ENCODE measurements around the gene GNB4. TPM values are rescaled to one million over a fixed set of nuclear protein-coding genes. Genes with fewer than 3 reads are reported as not detected.

GNB4 gene
- total RNA-seq, 1 donor from 2014 or later, result 23.3 TPM

DNA sequence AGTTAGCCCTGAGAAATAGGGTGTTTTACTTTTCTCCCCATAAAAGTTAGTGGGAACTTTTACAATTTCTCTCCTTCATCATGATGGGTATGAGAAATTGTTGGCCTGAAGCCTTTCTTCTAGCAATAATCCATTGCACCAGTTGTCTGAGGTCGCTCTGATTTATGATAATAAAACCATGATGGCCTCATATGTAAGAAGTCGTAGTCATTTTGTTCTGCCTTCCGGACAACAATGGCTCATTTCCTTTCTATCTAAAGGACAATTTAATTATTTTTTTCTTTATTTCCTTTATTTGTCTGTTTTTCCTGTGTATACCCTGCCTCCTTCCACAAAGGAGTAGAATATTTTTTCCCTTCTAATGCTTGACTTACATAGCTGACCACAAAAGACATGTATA lies 31.6 kb upstream of the GNB4 start:
- Histone ChIP-seq H3K9me3 (no peaks in the 10 kb centered on the region), H3K27ac (no peak overlapping the region), H3K36me3 (no peaks in the 10 kb centered on the region), H3K4me3 (no peak overlapping the region), H3K4me1 (no peaks in the 10 kb centered on the region), H3K27me3 (no peaks in the 10 kb centered on the region)
- intact Hi-C loops (cut with DNase I), result no loop called here
- TF ChIP-seq POLR2A (IDR thresholded peaks at IDR 0.05), result no peak
- TF ChIP-seq, protein P1, sequence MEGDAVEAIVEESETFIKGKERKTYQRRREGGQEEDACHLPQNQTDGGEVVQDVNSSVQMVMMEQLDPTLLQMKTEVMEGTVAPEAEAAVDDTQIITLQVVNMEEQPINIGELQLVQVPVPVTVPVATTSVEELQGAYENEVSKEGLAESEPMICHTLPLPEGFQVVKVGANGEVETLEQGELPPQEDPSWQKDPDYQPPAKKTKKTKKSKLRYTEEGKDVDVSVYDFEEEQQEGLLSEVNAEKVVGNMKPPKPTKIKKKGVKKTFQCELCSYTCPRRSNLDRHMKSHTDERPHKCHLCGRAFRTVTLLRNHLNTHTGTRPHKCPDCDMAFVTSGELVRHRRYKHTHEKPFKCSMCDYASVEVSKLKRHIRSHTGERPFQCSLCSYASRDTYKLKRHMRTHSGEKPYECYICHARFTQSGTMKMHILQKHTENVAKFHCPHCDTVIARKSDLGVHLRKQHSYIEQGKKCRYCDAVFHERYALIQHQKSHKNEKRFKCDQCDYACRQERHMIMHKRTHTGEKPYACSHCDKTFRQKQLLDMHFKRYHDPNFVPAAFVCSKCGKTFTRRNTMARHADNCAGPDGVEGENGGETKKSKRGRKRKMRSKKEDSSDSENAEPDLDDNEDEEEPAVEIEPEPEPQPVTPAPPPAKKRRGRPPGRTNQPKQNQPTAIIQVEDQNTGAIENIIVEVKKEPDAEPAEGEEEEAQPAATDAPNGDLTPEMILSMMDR (IDR thresholded peaks at IDR 0.05), result no peak
- no peak for TF ChIP-seq POLR2AphosphoS5 (IDR thresholded peaks at IDR 0.05; ENCODE audit: insufficient read depth in 1 of 2, low read depth in 1 of 2)
- no peak for DNase-seq (ENCODE audit: extremely low spot score in 2 of 2)

DNA sequence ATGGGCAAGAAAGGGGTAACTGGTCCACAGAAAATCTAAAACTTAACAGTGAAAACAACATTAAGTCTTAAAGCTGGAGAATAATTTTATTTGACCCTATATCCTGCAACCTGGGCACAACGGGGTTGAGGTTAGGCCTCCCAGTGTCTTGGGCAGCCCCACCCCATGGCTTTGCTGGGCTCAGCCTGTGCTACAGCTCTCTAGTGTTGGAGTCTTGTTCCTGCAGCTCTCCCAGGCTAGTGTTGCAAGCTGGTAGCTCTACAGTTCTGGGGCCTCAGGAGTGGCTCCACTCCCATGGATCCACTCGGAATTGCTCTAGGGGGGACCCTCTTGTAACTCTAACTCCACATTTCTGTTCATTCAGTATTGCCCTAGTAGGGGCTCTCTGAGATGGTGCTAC lies 24.9 kb upstream of the GNB4 start:
- TF ChIP-seq, protein P1 (IDR thresholded peaks at IDR 0.05), result no peak
- TF ChIP-seq POLR2AphosphoS5 (IDR thresholded peaks at IDR 0.05; ENCODE audit: insufficient read depth in 1 of 2, low read depth in 1 of 2) (no peak), POLR2A (IDR thresholded peaks at IDR 0.05) (no peak)
- no peak for DNase-seq (ENCODE audit: extremely low spot score in 2 of 2)
- intact Hi-C loops (cut with DNase I), result no loop called here

DNA sequence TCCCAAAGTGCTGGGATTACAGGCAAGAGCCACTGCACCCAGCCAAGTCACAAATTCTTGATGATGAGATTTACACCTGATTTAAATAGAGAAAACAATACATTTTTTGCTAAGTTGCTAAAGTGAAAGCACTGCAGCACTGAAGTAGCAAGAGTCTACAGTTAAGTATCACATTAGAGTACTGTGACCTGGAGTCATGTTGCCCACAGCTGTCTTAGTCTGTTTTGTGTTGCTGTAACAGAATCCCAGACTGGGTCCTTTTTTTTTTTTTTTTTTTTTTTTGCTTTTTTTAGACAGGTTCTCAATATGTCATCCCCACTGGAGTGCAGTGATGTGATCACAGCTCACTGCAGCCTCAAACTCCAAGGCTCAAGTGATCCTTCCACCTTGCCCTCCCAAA lies 23.2 kb upstream of the GNB4 start:
- no peaks in the 10 kb centered on the region for H3K36me3 ChIP-seq
- H3K9me3 ChIP-seq, result no peaks in the 10 kb centered on the region
- H3K4me3 ChIP-seq, result no peak overlapping the region
- H3K27me3 ChIP-seq, result no peaks in the 10 kb centered on the region
- intact Hi-C loops (cut with DNase I), result no loop called here
- no peak overlapping the region for H3K27ac ChIP-seq
- DNase-seq (ENCODE audit: extremely low spot score in 2 of 2), result no peak
- no peak for TF ChIP-seq POLR2A (IDR thresholded peaks at IDR 0.05)
- TF ChIP-seq POLR2AphosphoS5 (IDR thresholded peaks at IDR 0.05; ENCODE audit: insufficient read depth in 1 of 2, low read depth in 1 of 2), result no peak
- TF ChIP-seq, protein P1 (IDR thresholded peaks at IDR 0.05), result no peak
- no peaks in the 10 kb centered on the region for H3K4me1 ChIP-seq

More for the DNA sequence above, 24.9 kb upstream of the GNB4 start:
- Histone ChIP-seq H3K4me3 (no peak overlapping the region), H3K9me3 (no peaks in the 10 kb centered on the region), H3K4me1 (no peaks in the 10 kb centered on the region), H3K27ac (no peak overlapping the region), H3K36me3 (no peaks in the 10 kb centered on the region), H3K27me3 (no peaks in the 10 kb centered on the region)

DNA sequence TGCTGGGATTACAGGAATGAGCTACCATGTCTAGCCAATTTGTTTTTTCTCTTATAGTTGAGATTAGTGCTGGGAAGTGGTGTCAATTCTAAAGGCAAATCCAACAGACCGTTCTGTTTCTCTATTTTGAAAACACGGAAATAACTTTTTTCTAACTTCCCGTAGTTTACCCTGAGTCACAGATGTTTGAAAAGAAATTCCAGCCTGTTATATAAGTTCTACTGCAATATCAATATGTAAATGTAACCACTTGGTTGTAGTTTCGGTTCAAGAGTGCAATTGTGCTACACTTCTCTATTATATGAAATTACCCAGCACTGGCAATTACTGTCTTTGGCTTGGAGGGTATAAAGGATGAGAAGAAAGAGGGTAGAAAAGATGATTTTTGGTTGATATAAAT lies 22.3 kb upstream of the GNB4 start:
- Histone ChIP-seq H3K4me3 (no peak overlapping the region), H3K4me1 (no peaks in the 10 kb centered on the region), H3K36me3 (no peaks in the 10 kb centered on the region), H3K27ac (peak overlapping the region; percentile 13), H3K9me3 (no peaks in the 10 kb centered on the region), H3K27me3 (no peaks in the 10 kb centered on the region)
- TF ChIP-seq POLR2A (IDR thresholded peaks at IDR 0.05), result no peak
- intact Hi-C loops (cut with DNase I), result no loop called here
- no peak for DNase-seq (ENCODE audit: extremely low spot score in 2 of 2)

DNA sequence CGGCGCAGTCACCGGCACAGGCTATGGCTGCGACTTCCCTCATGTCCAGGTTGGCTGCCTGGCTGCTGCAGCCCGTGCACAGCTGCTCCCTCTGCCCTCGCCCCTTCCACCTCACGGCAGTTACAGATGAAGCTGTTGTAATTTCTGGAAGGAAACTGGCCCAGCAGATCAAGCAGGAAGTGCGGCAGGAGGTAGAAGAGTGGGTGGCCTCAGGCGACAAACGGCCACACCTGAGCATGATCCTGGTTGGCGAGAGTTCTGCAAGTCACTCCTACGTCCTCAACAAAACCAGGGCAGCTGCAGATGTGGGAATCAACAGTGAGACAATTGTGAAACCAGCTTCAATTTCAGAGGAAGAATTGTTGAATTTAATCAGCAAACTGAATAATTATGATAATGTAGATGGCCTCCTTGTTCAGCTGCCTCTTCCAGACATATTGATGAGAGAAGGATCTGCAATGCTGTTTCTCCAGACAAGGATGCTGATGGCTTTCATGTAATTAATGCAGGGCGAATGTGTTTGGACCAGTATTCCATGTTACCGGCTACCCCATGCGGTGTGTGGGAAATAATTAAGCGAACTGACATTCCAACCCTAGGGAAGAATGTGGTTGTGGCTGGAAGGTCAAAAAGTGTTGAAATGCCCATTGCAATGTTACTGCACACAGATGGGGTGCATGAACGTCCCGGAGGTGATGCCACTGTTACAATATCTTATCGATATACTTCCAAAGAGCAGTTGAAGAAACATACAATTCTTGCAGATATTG lies 13.2 kb upstream of the GNB4 start:
- Histone ChIP-seq H3K4me1 (no peaks in the 10 kb centered on the region), H3K36me3 (no peaks in the 10 kb centered on the region), H3K27me3 (no peaks in the 10 kb centered on the region), H3K4me3 (no peak overlapping the region), H3K27ac (no peak overlapping the region), H3K9me3 (no peaks in the 10 kb centered on the region)
- DNase-seq (ENCODE audit: extremely low spot score in 2 of 2), result no peak
- TF ChIP-seq, protein P1 (IDR thresholded peaks at IDR 0.05), result no peak
- TF ChIP-seq POLR2AphosphoS5 (IDR thresholded peaks at IDR 0.05; ENCODE audit: insufficient read depth in 1 of 2, low read depth in 1 of 2) (no peak), POLR2A (IDR thresholded peaks at IDR 0.05) (no peak)
- intact Hi-C loops (cut with DNase I), result no loop called here

Data from vagina (tissue), 2 donors.